ENCODE measurements around the gene CST7.
"Not testable (repeated sequence)": the region's sequence is repeated elsewhere in the genome, so short reads cannot be mapped to it uniquely, and the experiment has no call there.

GRCh38 chr20:25001323-25001722 is 52.3 kb downstream of the CST7 start:
- TF ChIP-seq CTCF (IDR thresholded peaks at IDR 0.05; ENCODE audit: borderline replicate concordance, extremely low read depth, low read length, poor library complexity, severe bottlenecking); EZH2 (IDR thresholded peaks at IDR 0.05; ENCODE audit: borderline replicate concordance, low read depth, low read length, severe bottlenecking): not testable (repeated sequence)

All from DND-41 (cell line).